ENCODE data around the gene CASP9. TPM values are rescaled to one million over a fixed set of nuclear protein-coding genes. Genes with fewer than 3 reads are reported as not detected.

Gene CASP9
- total RNA-seq, 5 donors from 2014 or later (not counting 1 experiment from before 2014, with no cell fraction given), result 12.0 to 18.3 (median 14.5) TPM

Other genes with a start within 250 kb of the CASP9 start
- gene EFHD2, start 114.3 kb downstream of the CASP9 start, total RNA-seq, result 100 to 1,000 TPM in 1 of 5 donors, 10 to 100 TPM in 4; 49.1 to 125 (median 63.6) TPM
- gene CTRC, start 85.8 kb downstream of the CASP9 start, total RNA-seq, result 1 to 10 TPM; 1.0 to 4.0 (median 3.6) TPM
- 1 to 10 TPM in 3 of 5 donors, not detected in 2; 1.3 to 1.8 (median 1.5) TPM for gene CELA2A, start 67.5 kb downstream of the CASP9 start, total RNA-seq
- under 1 TPM in 2 of 5 donors, not detected in 3; 0.30 to 0.41 TPM for gene CELA2B, start 48.1 kb downstream of the CASP9 start, total RNA-seq
- 10 to 100 TPM; 16.5 to 27.0 (median 22.4) TPM for gene DNAJC16, start 2.6 kb upstream of the CASP9 start, total RNA-seq
- gene AGMAT, start 60.8 kb upstream of the CASP9 start, total RNA-seq, result 10 to 100 TPM in 1 of 5 donors, 1 to 10 TPM in 4; 5.9 to 10.8 (median 8.4) TPM
- gene DDI2, start 93.2 kb upstream of the CASP9 start, total RNA-seq, result 10 to 100 TPM; 32.4 to 62.2 (median 60.5) TPM
- gene PLEKHM2, start 160.1 kb upstream of the CASP9 start, total RNA-seq, result 10 to 100 TPM; 52.5 to 65.2 (median 59.6) TPM
- gene SLC25A34, start 212.0 kb upstream of the CASP9 start, total RNA-seq, result 1 to 10 TPM; 1.8 to 4.1 (median 2.6) TPM
- not detected for gene TMEM82, start 218.3 kb upstream of the CASP9 start, total RNA-seq
- gene FBLIM1, start 234.6 kb upstream of the CASP9 start, total RNA-seq, result under 1 TPM in 3 of 5 donors, not detected in 2; 0.36 to 0.54 (median 0.50) TPM

Measured in T-cell (primary cell).